HEK293 (cell line): ENCODE data around the gene RHBDL3.

Experiments
- GLI2 ChIP-seq: fragments of 450-650 bp; formaldehyde crosslinking; IDR thresholded peaks from 2 replicates; pipeline ENCODE4; 2017; ENCODE audit warnings: missing biosample characterization, missing genetic modification characterization, low read depth, borderline replicate concordance
- GLI4 ChIP-seq: fragments of 450-650 bp; formaldehyde crosslinking; IDR thresholded peaks from 2 replicates; pipeline ENCODE4 v1.5.1; 2016; ENCODE audit warnings: missing biosample characterization, missing genetic modification characterization
- GLIS1 ChIP-seq: fragments of 450-650 bp; formaldehyde crosslinking; IDR thresholded peaks from 2 replicates; pipeline ENCODE4 v1.5.1; 2016; ENCODE audit warnings: missing biosample characterization, missing genetic modification characterization
- HOXD13 ChIP-seq: sonication (generic); formaldehyde crosslinking; IDR thresholded peaks from 2 replicates; pipeline ENCODE4 v1.8.0; 2022; ENCODE audit warnings: missing genetic modification reagents, borderline replicate concordance
- OVOL3 ChIP-seq: fragments of 450-650 bp; formaldehyde crosslinking; IDR thresholded peaks from 2 replicates; pipeline ENCODE4 v1.5.1; 2016; ENCODE audit warnings: missing biosample characterization, missing genetic modification characterization
- SCRT1 ChIP-seq: fragments of 450-650 bp; formaldehyde crosslinking; IDR thresholded peaks from 2 replicates; pipeline ENCODE4 v1.5.1; 2016; ENCODE audit warnings: missing biosample characterization, missing genetic modification characterization, borderline replicate concordance
- TCF7L2 ChIP-seq: IDR thresholded peaks from 2 replicates; pipeline ENCODE4 v1.6.1; 2011; ENCODE audit warnings: low read depth, mild to moderate bottlenecking, inconsistent platforms, low read length, moderate library complexity, borderline replicate concordance
- TRIM28 ChIP-seq: IDR thresholded peaks from 2 replicates; pipeline ENCODE4 v1.6.1; 2011; ENCODE audit warnings: low read length, control low read depth, borderline replicate concordance
- ZBTB7A ChIP-seq: fragments of 450-650 bp; formaldehyde crosslinking; IDR thresholded peaks from 2 replicates; pipeline ENCODE4 v1.5.1; 2016; ENCODE audit warnings: low read depth, missing biosample characterization, missing genetic modification characterization
- ZFP69B ChIP-seq: fragments of 450-650 bp; formaldehyde crosslinking; IDR thresholded peaks from 2 replicates; pipeline ENCODE4 v1.5.1; 2016; ENCODE audit warnings: missing biosample characterization, missing genetic modification characterization
- ZNF112 ChIP-seq: fragments of 450-650 bp; formaldehyde crosslinking; IDR thresholded peaks from 2 replicates; pipeline ENCODE4 v1.5.0; 2017; ENCODE audit warnings: missing biosample characterization, missing genetic modification characterization
- ZNF138 ChIP-seq: fragments of 450-650 bp; formaldehyde crosslinking; IDR thresholded peaks from 2 replicates; pipeline ENCODE4 v1.5.1; 2016; ENCODE audit warnings: missing biosample characterization, missing genetic modification characterization, borderline replicate concordance
- ZNF140 ChIP-seq: fragments of 450-650 bp; formaldehyde crosslinking; IDR thresholded peaks from 2 replicates; pipeline ENCODE4 v1.5.1; 2016; ENCODE audit warnings: missing biosample characterization, missing genetic modification characterization
- ZNF16 ChIP-seq: fragments of 450-650 bp; formaldehyde crosslinking; IDR thresholded peaks from 2 replicates; pipeline ENCODE4 v1.5.1; 2016; ENCODE audit warnings: low read depth, missing biosample characterization, missing genetic modification characterization
- ZNF202 ChIP-seq: fragments of 450-650 bp; formaldehyde crosslinking; IDR thresholded peaks from 2 replicates; pipeline ENCODE4 v1.5.1; 2016; ENCODE audit warnings: missing biosample characterization, missing genetic modification characterization, borderline replicate concordance
- ZNF248 ChIP-seq: fragments of 450-650 bp; formaldehyde crosslinking; IDR thresholded peaks from 2 replicates; pipeline ENCODE4 v1.5.1; 2017; ENCODE audit warnings: missing biosample characterization, missing genetic modification characterization
- ZNF292 ChIP-seq: fragments of 450-650 bp; formaldehyde crosslinking; IDR thresholded peaks from 2 replicates; pipeline ENCODE4 v1.5.1; 2016; ENCODE audit warnings: low read depth, missing biosample characterization, missing genetic modification characterization, borderline replicate concordance
- ZNF311 ChIP-seq: fragments of 450-650 bp; formaldehyde crosslinking; IDR thresholded peaks from 2 replicates; pipeline ENCODE4 v1.5.1; 2017; ENCODE audit warnings: missing biosample characterization, missing genetic modification characterization, borderline replicate concordance
- ZNF37A ChIP-seq: fragments of 450-650 bp; IDR thresholded peaks from 2 replicates; pipeline ENCODE4 v1.5.1; 2018; ENCODE audit warnings: missing biosample characterization, missing genetic modification characterization
- ZNF391 ChIP-seq: fragments of 450-650 bp; formaldehyde crosslinking; IDR thresholded peaks from 2 replicates; pipeline ENCODE4 v1.5.1; 2016; ENCODE audit warnings: low read depth, missing biosample characterization, missing genetic modification characterization, borderline replicate concordance
- ZNF416 ChIP-seq: fragments of 450-650 bp; formaldehyde crosslinking; IDR thresholded peaks from 2 replicates; pipeline ENCODE4 v1.5.1; 2016; ENCODE audit warnings: missing biosample characterization, missing genetic modification characterization
- ZNF544 ChIP-seq: fragments of 450-650 bp; formaldehyde crosslinking; IDR thresholded peaks from 2 replicates; pipeline ENCODE4 v1.5.0; 2017; ENCODE audit warnings: missing biosample characterization, missing genetic modification characterization
- ZNF549 ChIP-seq: fragments of 450-650 bp; IDR thresholded peaks from 2 replicates; pipeline ENCODE4 v1.5.1; 2018; ENCODE audit warnings: missing biosample characterization, missing genetic modification characterization, mild to moderate bottlenecking, inconsistent platforms, moderate library complexity
- ZNF558 ChIP-seq: fragments of 450-650 bp; formaldehyde crosslinking; IDR thresholded peaks from 2 replicates; pipeline ENCODE4 v1.5.1; 2016; ENCODE audit warnings: missing biosample characterization, missing genetic modification characterization
- ZNF624 ChIP-seq: fragments of 450-650 bp; formaldehyde crosslinking; IDR thresholded peaks from 2 replicates; pipeline ENCODE4 v1.5.1; 2017; ENCODE audit warnings: missing biosample characterization, missing genetic modification characterization
- ZNF707 ChIP-seq: fragments of 450-650 bp; formaldehyde crosslinking; IDR thresholded peaks from 2 replicates; pipeline ENCODE4 v1.5.1; 2016; ENCODE audit warnings: missing biosample characterization, missing genetic modification characterization
- ZNF768 ChIP-seq: fragments of 450-650 bp; formaldehyde crosslinking; IDR thresholded peaks from 2 replicates; pipeline ENCODE4 v1.5.1; 2018; ENCODE audit warnings: missing biosample characterization, mild to moderate bottlenecking, missing genetic modification characterization
- TF ChIP-seq, protein P1 (sequence below): fragments of 450-650 bp; formaldehyde crosslinking; IDR thresholded peaks from 2 replicates; pipeline ENCODE4 v1.5.1; 2017; ENCODE audit warnings: missing biosample characterization, missing genetic modification characterization

Gene RHBDL3

DNA sequence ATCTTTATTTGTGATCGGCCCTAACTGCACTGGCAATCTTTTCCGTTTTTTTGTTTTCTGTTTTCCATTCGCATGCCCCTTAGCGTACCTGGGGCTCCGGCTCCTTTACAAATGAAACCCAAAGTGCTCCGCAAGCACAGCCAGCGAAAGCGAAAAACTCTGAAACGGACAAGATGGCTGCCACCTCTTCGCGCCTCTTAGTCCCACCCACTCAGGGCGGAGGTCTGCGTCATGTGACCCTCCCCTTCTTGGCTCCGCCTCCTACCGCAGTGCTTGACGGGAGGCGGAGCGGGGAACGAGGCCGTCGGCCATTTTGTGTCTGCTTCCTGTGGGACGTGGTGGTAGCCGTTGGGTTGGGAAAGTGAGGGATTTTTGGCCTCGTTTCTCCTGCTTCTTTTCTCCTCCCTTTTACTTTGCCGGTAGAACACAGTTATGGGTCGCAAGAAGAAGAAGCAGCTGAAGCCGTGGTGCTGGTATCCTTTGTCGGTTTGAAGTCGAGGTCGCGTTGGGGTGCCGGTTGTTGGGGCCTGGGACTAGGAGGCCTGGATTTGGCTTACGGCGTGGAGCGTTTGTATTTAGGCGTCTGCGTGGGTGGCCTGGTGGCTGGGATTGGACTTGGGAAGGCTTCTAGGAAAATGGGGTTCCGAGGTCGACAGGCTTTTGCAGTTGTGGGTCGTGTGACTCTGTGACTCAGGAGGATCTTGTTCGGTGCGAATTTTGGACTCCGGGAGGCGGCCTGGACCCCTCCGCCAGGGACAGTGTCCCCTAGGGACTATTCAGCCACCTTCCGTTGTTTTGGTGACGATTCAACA lies 84.4 kb downstream of the RHBDL3 start, which contains the start of gene ZNF207 (continued):
- TF ChIP-seq ZNF112 (tag by site-specific recombination), result no peak
- TF ChIP-seq ZNF768, result no peak; the same call in 1 of the 2 replicates
- no peak; the same call in 1 of the 2 replicates for TF ChIP-seq ZNF16 (tag by site-specific recombination)
- no peak for TF ChIP-seq ZNF311 (tag by site-specific recombination)
- no peak; the same call in 1 of the 2 replicates for TF ChIP-seq ZNF624 (tag by site-specific recombination)
- no peak for TF ChIP-seq ZNF202 (tag by site-specific recombination)
- TF ChIP-seq ZNF138 (tag by site-specific recombination), result no peak
- TF ChIP-seq ZNF416 (tag by site-specific recombination), result no peak
- TF ChIP-seq, protein P1, sequence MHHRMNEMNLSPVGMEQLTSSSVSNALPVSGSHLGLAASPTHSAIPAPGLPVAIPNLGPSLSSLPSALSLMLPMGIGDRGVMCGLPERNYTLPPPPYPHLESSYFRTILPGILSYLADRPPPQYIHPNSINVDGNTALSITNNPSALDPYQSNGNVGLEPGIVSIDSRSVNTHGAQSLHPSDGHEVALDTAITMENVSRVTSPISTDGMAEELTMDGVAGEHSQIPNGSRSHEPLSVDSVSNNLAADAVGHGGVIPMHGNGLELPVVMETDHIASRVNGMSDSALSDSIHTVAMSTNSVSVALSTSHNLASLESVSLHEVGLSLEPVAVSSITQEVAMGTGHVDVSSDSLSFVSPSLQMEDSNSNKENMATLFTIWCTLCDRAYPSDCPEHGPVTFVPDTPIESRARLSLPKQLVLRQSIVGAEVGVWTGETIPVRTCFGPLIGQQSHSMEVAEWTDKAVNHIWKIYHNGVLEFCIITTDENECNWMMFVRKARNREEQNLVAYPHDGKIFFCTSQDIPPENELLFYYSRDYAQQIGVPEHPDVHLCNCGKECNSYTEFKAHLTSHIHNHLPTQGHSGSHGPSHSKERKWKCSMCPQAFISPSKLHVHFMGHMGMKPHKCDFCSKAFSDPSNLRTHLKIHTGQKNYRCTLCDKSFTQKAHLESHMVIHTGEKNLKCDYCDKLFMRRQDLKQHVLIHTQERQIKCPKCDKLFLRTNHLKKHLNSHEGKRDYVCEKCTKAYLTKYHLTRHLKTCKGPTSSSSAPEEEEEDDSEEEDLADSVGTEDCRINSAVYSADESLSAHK (tag by site-specific recombination), result 0 out of 2 replicates have a peak, but pooled peaks have one; percentile 19
- no peak for TF ChIP-seq ZNF549 (tag by site-specific recombination)
- TF ChIP-seq ZBTB7A (tag by site-specific recombination), result no peak
- no peak for TF ChIP-seq SCRT1 (tag by site-specific recombination)
- peak; percentile 63 for TF ChIP-seq GLIS1 (tag by site-specific recombination)
- no peak for TF ChIP-seq HOXD13 (CRISPR knock-in tag)
- TF ChIP-seq GLI4 (tag by site-specific recombination), result no peak
- TF ChIP-seq ZNF292 (tag by site-specific recombination), result no peak
- no peak for TF ChIP-seq ZNF558 (tag by site-specific recombination)
- TF ChIP-seq ZNF37A (tag by site-specific recombination), result no peak
- no peak for TF ChIP-seq ZNF140 (tag by site-specific recombination)
- no peak for TF ChIP-seq ZNF248 (tag by site-specific recombination)
- no peak for TF ChIP-seq ZNF707
- TF ChIP-seq TRIM28, result no peak
- peak; percentile 65; the same call in 1 of the 2 replicates for TF ChIP-seq ZFP69B (tag by site-specific recombination)
- TF ChIP-seq OVOL3 (tag by site-specific recombination), result peak; percentile 69
- no peak for TF ChIP-seq GLI2
- peak; percentile 79; the same call in 1 of the 2 replicates for TF ChIP-seq ZNF391 (tag by site-specific recombination)
- no peak for TF ChIP-seq TCF7L2
- TF ChIP-seq ZNF544 (tag by site-specific recombination), result no peak
- TF ChIP-seq, all 188 proteins: peak for 72
